Measurements from ENCODE around the gene ITIH4.

- no peak for TF ChIP-seq POLR2A (IDR thresholded peaks at IDR 0.05; ENCODE audit: low read depth)
- TF ChIP-seq POLR2AphosphoS5 (IDR thresholded peaks at IDR 0.05), result no peak
Measured at GRCh38 chr3:52827866-52828376, 2.6 kb downstream of the ITIH4 start.

Measured in esophagus muscularis mucosa (tissue), 2 donors.